HG03342 (cell line): ENCODE results near the gene SAMD5.
"Not testable (repeated sequence)": the region's sequence is repeated elsewhere in the genome, so short reads cannot be mapped to it uniquely, and the experiment has no call there.

ENCODE experiments used
- ATAC-seq: cut with Tn5 transposase; IDR thresholded peaks from one replicate; pipeline ENCODE4 v1.9.1; 2021; ENCODE audit warnings: mild to moderate bottlenecking, moderate library complexity; ENCODE audit not compliant: unreplicated experiment

Gene SAMD5

GRCh38 chr6:147527197-147527596, 18.7 kb downstream of the SAMD5 start:
- no peak for ATAC-seq

DNA sequence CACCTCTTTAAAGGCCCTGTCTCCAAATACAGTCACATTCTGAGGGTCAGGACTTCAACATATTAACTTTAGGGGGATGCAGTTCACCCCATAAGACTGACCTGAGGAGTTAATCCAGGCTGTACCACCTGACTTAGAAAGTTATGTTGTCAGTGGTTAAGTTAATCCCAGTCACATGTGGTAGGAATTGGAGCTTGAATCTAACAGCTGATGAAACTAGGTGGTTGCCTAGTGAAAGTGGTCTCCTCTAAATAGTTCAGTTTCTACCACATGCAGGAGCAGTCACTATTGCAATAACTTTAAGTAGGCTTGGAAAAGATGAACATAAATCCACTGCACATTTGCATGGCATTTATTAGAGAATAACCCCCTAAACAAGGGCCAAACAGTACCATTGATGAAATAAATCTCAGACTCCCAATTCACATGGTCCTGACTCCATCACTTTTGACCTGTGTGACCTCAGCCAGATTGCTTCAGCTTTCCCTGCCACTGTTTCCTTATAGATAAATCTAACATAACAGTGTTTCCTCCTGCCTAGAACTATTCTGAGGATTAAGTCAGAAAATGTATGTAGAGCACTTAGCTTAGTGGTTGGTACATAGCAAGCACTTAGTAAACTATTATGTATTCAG, 20.1 kb downstream of the SAMD5 start:
- ATAC-seq: no peak

GRCh38 chr6:147530132-147531060, 21.9 kb downstream of the SAMD5 start:
- ATAC-seq: no peak

GRCh38 chr6:147531321-147531720, 22.8 kb downstream of the SAMD5 start:
- ATAC-seq: no peak

DNA sequence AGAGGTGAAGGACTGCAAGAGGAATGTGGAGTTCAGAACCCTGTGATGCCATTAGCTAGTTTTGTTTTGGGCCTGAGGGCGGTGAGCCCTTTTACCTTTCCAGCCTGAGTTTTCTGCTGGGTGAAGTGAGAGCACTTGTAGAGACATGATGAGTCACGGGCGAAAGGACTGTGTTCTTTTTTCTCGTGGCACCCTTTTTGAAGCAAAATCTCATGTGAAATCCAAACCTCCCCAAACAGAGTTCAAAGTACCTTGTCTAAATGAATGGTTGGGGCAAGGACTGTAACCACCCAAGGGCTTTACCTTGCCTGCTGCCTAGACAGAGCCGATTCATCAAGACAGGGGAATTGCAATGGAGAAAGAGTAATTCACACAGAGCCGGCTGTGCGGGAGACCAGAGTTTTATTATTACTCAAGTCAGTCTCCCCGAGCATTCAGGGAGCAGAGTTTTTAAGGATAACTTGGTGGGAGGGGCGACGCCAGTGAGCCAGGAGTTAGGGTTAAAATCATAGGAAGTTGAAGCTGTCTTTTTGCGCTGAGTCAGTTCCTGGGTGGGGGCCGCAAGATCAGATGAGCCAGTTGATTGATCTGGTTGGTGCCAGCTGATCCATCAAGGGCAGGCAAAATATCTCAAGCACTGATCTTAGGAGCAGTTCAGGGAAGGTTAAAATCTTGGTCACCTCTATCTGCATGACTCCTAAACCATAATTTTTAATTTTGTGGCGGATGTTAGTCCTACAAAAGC, 25.8 kb downstream of the SAMD5 start:
- ATAC-seq: no peak

GRCh38 chr6:147538821-147539220, 30.3 kb downstream of the SAMD5 start:
- no peak for ATAC-seq

DNA sequence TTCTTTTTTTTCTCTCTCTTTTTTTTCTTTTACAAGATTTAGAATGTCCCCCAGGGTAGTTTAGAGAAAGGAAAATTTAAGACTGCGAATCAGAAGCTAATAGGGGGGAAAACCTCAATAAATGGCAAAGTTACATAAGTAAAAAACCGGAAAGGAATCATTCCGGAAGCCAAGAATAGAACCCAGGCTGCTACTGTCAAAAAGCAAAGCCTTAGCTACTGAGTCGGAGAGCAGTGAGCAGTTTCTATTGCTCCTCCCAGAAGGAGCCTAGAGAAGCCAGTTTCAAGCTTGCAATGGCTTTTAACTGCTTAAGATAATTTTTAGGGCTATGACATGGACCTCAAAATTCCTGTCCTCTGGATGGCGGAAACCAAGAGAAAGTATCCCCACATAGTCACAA, 31.6 kb downstream of the SAMD5 start:
- no peak for ATAC-seq

DNA sequence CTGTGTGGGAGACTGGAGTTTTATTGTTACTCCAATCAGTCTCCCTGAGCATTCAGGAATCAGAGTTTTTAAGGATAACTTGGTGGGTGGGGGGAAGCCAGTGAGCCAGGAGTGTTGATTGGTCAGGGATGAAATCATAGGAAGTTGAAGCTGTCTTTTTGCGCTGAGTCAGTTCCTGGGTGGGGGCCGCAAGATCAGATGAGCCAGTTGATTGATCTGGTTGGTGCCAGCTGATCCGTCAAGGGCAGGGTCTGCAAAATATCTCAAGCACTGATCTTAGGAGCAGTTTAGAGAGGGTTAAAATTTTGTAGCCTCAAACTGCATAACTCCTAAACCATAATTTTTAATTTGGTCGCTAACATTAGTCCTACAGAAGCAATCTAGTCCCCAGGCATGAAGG, 33.9 kb downstream of the SAMD5 start:
- ATAC-seq: not testable (repeated sequence)

DNA sequence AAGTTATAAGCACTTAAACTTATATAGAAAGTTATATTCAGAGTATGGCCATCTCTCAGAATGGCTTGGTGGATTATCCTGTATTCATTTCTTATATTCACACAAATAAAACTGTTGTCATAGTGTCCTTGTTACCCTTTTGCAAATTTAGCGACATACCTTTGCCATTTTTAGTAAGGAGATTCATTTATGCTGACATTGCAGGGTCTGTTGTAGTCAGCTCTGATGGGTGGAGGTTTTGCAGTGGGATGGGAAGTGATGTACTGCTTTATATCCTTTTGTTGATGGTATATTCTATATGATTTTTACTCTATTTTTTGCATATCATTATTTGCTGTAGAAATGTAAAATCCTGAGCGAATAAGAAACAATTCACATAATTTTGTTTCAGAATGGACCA, 35.9 kb downstream of the SAMD5 start:
- ATAC-seq: no peak

DNA sequence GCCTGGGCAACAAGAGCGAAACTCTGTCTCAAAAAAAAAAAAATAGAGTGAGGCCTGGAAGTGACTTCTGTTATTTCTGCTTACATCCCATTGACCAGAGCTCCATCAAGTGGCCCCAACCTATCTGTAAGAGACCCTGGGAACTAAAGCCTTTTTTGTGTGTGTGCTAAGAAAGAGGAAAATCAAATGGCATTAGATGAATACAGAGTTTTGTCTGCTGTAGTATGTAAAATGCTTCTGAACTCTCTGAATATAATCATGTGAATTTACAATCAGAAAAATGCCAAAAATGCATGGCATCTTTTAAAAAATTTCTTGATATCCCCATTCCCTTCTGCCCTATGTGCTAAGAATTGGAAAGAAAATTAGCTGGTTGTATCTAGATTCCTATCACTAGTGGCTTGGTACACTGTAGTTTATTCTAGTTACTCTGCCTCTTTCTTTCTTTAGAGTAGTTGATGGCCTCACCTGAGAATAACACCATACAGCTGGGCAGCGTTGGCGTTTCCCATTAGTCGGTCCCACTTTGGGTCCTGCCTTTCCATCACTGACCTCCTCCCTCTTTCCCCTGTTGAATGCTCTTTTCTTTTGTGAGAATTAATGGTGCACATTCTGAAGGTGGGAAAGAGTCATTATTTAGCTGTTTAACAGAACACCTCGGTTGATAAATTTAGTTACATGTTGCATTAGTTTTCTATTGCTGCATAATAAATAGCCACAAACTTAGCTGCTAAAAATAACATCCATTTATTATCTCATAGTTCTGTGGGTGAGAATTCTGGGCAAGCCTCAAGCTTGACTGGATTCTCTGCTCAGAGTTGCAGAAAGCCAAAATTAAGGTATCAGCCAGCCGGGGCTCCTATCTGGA, 38.2 kb downstream of the SAMD5 start:
- no peak for ATAC-seq

DNA sequence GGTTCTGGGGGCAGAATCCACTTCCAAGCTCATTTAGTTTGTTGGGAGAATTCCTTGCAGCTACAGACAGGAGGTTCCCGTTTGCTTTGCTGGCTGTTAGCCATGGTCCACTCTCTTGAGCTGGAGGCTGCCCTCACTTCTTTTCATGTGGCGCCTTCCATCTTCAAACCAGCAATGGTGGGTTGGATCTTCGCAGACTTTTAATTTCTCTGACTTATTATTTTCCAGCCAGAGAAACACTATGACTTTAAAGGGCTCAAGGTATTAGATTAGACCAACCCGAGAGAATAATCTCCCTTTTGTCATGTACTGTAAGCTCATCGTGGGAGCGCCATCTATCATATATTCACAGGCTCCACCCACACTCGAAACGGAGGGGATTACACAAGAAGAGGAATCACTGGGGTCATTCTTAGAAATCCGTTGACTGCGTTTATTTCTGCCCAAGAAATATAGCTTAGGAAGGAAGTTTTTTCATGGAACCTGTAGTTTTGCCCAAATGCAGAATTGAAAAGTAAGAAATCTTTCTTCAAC, 38.9 kb downstream of the SAMD5 start:
- ATAC-seq: no peak

DNA sequence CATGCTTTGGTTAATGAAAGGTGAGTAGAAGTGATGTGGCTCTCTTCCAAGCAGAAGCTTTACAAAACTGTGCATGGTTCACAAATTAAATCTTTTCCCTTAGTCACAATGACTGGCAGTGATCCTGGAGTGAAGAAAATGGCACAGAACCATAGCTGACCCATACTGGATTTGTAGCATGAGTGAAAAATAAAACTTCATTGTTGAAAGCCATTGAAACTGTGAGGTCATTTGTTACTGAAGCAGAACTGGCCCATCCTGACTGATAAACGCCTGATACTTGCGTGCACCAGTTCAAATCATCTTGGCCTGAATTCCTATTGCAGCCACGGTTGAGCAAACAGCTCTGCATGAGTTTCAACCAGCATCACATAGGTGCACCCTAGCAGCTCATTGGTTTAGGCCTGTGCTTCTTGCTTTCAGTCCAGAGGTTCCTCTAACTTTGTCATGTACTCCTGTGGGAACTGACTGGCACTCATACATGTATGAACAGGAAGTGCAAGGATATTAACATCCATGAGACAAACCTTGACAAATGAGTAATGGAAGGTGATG, 40.5 kb downstream of the SAMD5 start:
- no peak for ATAC-seq

GRCh38 chr6:147549531-147549930, 41.0 kb downstream of the SAMD5 start:
- no peak for ATAC-seq

DNA sequence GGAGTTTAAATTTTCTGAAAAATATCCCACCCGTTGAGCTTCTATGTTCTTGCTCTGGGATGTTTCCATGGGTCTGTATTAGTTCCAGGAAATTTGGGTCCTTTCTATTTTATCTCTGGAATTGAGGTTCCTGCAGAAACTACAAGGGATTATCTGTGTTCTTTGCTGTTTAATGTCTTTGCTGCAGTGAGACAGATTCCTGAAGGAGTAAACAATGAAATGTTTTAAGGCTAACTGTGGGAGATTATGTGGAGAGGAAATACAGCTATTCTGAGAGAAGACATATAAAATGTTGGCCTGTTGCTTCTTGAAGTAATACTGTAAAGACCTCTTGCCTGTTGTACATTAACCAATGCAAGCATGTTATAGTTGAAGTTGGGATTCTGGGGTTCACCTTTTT, 43.5 kb downstream of the SAMD5 start:
- no peak for ATAC-seq

DNA sequence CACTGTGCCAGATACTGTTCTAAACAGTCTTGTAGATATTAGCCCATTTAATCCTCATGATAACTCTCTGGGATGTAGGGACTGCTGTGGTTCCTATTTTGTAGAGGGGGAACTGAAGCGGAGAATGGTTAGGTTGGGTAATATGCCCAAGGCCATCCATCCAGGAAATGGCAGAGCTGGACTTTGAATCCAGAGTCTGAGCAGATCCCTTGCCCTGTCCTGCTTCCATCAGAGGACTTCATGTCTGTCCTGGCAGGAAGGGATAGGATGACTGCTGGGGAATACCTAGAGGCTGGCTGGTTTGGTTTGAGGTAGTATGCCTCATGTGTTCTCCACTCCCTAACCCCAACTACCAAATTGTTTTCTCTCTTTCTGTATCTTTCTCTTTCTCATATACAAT, 44.6 kb downstream of the SAMD5 start:
- ATAC-seq: no peak

GRCh38 chr6:147554281-147554680, 45.8 kb downstream of the SAMD5 start:
- ATAC-seq: no peak

GRCh38 chr6:147559006-147559405, 50.5 kb downstream of the SAMD5 start:
- no peak for ATAC-seq

DNA sequence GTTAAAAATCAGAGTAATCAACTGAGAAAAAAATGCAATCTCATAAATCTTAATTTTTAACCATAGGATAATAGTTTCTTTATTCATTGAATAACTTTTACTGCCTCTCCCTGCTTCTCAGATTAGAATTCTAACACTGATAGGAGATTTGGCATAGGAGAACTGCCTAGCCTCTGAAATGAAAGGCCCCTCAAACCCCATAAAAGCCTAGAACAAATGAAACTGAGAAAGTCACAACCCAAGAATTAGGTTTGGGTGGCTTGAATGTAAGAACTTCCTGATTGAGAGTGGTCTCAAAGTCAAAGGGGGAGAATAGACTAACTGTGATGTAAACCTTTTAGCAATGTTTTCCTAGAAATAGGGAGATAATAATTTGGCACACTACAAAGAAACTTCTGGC, 52.2 kb downstream of the SAMD5 start:
- ATAC-seq: no peak

GRCh38 chr6:147561726-147562125, 53.2 kb downstream of the SAMD5 start:
- no peak for ATAC-seq

DNA sequence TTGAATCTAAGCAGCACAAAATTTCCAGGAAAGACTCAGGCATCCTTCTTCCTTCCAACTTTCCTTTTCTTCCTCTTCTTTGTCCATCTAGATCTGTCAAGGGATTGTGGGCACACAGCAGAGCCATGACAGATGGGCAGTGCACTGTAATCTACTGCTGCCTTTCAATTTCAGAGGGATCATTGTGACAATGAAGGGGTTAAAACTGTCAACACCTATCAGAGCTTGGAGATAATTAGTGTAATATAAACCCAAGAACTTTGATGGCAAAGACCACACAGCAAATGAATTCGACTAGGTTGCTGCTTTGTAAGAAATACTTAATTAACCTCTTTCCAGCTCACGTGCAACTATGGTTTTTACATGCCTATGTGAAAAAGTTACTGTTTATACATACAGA, 55.0 kb downstream of the SAMD5 start:
- ATAC-seq: no peak
